Mucosa of stomach (tissue), 1 donor: ENCODE data around the gene MS4A14.

Source experiments
- H3K27me3 ChIP-seq: one replicate; pipeline ENCODE4 v1.7.0; 2013; ENCODE audit warnings: mild to moderate bottlenecking, low read length; ENCODE audit not compliant: control insufficient read depth, insufficient read depth
- H3K36me3 ChIP-seq: one replicate; pipeline ENCODE4 v1.7.0; 2013; ENCODE audit warnings: low read length; ENCODE audit not compliant: control insufficient read depth, insufficient read depth
- H3K4me1 ChIP-seq: one replicate; pipeline ENCODE4 v1.7.0; 2013; ENCODE audit warnings: mild to moderate bottlenecking, low read length; ENCODE audit not compliant: control insufficient read depth, insufficient read depth
- H3K4me3 ChIP-seq: one replicate; pipeline ENCODE4 v1.7.0; 2013; ENCODE audit warnings: low read length
- H3K9ac ChIP-seq: one replicate; pipeline ENCODE4 v1.7.0; 2013; ENCODE audit warnings: mild to moderate bottlenecking, low read length, moderate library complexity
- H3K9me3 ChIP-seq: one replicate; pipeline ENCODE4 v1.7.0; 2013; ENCODE audit warnings: mild to moderate bottlenecking, low read length, moderate library complexity; ENCODE audit not compliant: control insufficient read depth
- donor health status: Pancreatic carcinoma.

The MS4A14 gene

DNA sequence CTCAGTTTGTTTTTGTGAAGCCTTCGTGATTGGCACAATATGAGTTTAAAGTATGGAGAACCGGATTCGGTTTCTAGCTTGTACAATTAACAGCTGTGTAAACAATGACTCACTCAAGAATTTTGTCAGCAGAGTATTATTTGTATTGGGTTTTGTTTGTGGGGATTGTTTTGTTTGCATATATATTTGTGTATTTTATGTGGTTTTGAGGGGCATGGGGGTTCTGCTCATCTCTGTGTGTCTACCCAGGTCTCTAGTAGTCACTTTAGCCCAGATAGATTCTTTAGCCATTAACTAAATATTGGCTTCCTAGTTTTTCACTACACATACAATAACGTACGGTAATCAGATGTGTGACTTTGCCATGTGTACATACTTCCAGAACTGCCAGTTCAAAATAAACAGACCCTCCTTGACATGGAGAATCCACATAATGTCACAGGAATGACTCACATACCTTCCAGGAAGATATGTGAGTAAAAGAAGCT is 25.4 kb upstream of the MS4A14 start:
- H3K9ac ChIP-seq = no peak overlapping the region
- no peaks in the 10 kb centered on the region for H3K9me3 ChIP-seq
- no peaks in the 10 kb centered on the region for H3K36me3 ChIP-seq
- no peak overlapping the region for H3K4me3 ChIP-seq
- peaks cover 5% of the 10 kb centered on the region for H3K4me1 ChIP-seq
- no peaks in the 10 kb centered on the region for H3K27me3 ChIP-seq

DNA sequence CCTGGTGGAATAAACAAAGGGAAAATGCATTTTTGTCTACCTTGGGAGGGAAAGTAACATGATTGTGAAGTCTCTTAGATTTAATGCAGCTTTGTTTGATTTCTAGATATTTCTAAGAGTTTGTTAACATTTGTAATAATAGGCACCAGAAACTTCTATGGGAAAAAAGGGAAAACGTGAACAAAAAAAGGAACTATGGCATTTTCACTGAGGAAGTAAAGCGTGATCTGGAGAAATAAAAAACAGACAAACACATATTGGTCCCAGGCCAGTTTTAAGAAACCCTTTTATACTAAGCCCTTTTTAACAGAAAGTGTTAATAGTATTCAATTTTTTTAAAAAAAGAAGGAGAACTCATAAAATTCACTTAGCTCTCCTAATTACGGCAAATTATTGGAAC is 24.9 kb upstream of the MS4A14 start:
- H3K27me3 ChIP-seq = no peaks in the 10 kb centered on the region
- H3K36me3 ChIP-seq = no peaks in the 10 kb centered on the region
- H3K4me1 ChIP-seq = peaks cover 5% of the 10 kb centered on the region
- no peak overlapping the region for H3K4me3 ChIP-seq
- no peaks in the 10 kb centered on the region for H3K9me3 ChIP-seq
- no peak overlapping the region for H3K9ac ChIP-seq

DNA sequence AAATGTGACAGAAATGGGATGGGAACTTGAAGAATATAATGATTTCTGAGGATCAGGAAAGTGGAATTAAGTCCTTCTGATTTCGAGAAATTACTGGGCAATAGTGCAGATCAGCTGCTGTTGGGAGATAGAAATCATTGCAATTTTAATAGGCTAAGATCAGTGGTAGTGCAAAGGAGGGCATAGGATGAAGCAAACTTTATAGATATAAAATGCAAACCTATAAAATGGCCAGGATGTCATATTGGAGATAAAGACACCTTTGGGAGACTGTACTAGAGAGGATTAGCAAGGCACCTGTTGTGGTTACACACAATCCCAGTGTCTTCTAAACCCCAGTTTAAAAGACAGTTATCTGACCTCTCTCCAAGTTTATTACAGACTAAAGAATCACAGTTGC is 24.4 kb upstream of the MS4A14 start:
- H3K9me3 ChIP-seq = no peaks in the 10 kb centered on the region
- H3K9ac ChIP-seq = no peak overlapping the region
- H3K4me3 ChIP-seq = no peak overlapping the region

DNA sequence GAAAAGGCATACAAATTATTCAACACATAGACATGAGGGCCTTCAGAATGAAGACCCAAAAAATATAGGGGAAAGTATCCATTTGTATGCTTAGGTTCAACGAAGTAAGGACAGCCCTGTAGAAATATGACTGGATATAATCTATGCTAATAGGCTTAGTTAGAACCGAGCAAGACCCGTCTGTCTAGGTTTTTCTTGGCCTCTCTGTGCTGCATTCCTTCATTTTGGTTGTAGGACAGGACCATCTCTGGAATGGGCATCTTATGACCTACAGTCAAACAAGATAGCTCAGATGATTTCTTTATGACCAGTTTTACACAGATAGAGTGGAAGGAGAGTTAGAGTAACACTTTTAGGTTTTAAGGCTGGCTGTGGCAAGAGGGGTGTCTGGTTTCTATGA is 23.5 kb upstream of the MS4A14 start:
- Histone ChIP-seq H3K9me3 (no peaks in the 10 kb centered on the region), H3K9ac (no peak overlapping the region), H3K4me3 (no peak overlapping the region), H3K4me1 (peaks cover 5% of the 10 kb centered on the region), H3K36me3 (no peaks in the 10 kb centered on the region), H3K27me3 (no peaks in the 10 kb centered on the region)

More for the DNA sequence above, 24.4 kb upstream of the MS4A14 start:
- no peaks in the 10 kb centered on the region for H3K27me3 ChIP-seq
- H3K4me1 ChIP-seq = peaks cover 5% of the 10 kb centered on the region
- no peaks in the 10 kb centered on the region for H3K36me3 ChIP-seq

DNA sequence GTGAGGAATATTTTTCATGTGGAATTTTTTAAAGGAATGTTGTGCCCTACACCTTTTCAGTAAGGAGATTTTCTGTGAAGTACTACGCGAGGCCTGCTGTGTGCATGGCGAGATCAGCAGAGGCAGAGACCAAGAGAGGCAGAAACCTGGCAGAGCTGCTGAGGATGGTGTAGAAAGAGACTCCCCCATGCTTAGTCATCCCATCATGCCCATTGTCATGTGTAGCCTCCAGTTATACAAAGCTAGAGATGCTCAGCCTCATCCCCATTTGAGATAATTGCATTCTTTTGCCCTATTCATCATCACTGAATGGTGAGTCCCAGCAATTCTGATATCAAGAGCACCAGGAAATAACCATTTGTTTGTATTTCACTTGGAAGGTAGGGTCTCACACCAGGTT is 20.9 kb upstream of the MS4A14 start:
- Histone ChIP-seq H3K4me3 (no peak overlapping the region), H3K4me1 (peaks cover 4% of the 10 kb centered on the region), H3K9ac (no peak overlapping the region), H3K9me3 (no peaks in the 10 kb centered on the region), H3K27me3 (no peaks in the 10 kb centered on the region), H3K36me3 (no peaks in the 10 kb centered on the region)

DNA sequence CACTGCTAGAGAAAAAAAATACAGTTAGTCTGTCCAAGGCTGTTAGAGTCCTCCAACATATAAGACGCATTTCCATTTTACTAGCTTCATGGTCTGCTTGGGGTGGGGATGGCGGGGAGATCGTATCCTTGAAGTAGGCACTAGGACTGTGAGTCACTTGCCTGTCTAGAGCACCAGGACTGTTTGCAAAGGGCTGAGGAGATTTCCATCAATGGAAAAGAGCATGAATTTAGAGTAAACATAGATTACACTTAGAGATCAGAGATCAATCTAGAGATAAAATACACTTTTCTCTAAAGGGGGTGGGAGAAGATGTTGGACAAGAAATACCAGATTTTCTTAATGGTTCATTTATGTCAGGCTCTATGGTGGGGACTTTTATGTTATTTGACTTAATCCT is 19.7 kb upstream of the MS4A14 start:
- Histone ChIP-seq H3K36me3 (no peaks in the 10 kb centered on the region), H3K4me3 (no peak overlapping the region), H3K27me3 (no peaks in the 10 kb centered on the region), H3K9ac (no peak overlapping the region), H3K4me1 (no peaks in the 10 kb centered on the region), H3K9me3 (no peaks in the 10 kb centered on the region)

DNA sequence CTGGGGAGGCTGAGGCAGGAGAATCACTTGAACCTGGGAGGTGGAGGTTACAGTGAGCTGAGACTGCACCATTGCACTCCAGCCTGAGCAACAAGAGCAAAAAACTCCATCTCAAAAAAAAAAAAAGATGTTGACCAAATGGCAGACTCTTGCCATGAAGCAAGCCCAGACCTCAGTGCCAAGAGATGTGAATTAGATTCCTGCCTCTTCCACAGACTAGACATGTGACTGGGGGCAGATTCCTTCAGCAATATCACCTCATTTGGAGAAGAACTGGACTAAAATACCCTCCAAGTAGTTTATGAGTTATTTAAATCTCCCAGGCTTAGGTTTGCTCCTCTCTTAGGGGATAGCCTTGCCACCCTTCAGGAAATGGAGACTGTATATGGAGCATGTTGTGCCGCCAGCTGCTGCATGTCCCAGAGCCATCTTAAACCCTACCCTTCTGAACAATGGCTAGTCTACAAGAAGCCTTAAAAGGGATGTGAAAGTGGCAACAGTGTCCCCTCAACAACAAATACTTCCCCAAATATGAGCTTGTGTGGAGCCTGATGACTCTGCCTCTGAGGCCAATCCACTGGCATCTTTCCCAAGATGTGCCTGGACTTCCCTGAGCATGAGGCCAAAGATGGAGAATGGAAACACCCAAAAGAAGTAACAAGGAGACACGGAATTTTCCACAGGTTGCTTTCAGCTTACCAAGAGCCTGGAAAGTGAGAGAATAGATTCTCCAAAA is 18.7 kb upstream of the MS4A14 start:
- no peaks in the 10 kb centered on the region for H3K36me3 ChIP-seq
- H3K9ac ChIP-seq = no peak overlapping the region
- H3K9me3 ChIP-seq = no peaks in the 10 kb centered on the region
- peaks cover 4% of the 10 kb centered on the region for H3K4me1 ChIP-seq
- no peaks in the 10 kb centered on the region for H3K27me3 ChIP-seq
- H3K4me3 ChIP-seq = no peak overlapping the region

DNA sequence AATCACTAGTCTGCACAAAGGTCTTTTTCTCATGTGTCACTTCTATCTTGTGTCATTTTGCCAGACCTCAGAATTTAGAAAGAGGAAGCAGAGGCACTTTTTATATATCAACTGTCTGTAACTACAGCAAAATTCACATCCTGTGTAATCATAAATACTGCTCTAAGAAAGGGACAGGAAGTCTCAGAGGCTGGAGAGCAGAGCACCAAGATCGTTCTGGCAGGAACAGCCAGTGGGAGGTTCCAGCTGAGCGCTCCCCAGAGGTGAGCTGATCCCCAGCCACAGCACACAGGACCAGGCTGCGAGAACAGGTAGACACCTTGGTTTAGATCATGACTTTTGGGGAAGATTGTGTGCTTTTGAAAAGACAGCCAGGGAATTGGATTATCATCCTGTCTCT is 17.9 kb upstream of the MS4A14 start, which contains the start of gene MS4A7:
TSS of gene MS4A7 (plus strand) at position 179 of the 400 bp plus-strand sequence. CDS start 4,610 bp downstream, outside the sequence.
- H3K4me1 ChIP-seq = peaks cover 4% of the 10 kb centered on the region
- no peaks in the 10 kb centered on the region for H3K36me3 ChIP-seq
- H3K9ac ChIP-seq = no peak within 1 kb of the TSS
- no peaks in the 10 kb centered on the region for H3K27me3 ChIP-seq
- H3K9me3 ChIP-seq = no peaks in the 10 kb centered on the region
- H3K4me3 ChIP-seq = no peak within 1 kb of the TSS

DNA sequence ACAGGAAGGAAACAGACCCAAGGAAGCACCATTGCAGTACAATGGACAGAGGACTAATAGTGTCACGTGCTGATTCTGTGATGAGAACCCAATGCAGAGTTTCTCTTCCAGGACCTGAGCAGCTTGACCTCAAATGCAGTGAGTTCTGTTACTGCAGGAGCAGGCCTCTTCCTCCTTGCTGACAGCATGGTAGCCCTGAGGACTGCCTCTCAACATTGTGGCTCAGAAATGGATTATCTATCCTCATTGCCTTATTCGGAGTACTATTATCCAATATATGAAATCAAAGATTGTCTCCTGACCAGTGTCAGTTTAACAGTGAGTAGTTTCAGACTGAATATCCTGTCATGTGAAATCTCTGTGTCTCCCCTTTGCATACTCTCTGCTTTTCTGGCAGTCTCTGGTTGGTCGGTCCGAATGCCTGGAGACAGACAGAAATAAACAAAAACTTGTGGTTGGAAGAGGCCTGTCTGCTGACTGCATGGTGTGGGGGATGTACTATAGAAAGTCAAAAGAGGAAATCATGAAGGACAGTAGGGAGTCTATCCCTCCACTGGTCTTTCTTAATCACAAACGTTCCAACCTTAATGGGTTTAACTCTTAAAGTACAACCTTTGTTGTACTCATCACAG is 6.9 kb upstream of the MS4A14 start:
- H3K9ac ChIP-seq = no peak overlapping the region
- H3K27me3 ChIP-seq = no peaks in the 10 kb centered on the region
- H3K36me3 ChIP-seq = no peaks in the 10 kb centered on the region
- H3K4me1 ChIP-seq = no peaks in the 10 kb centered on the region
- H3K9me3 ChIP-seq = no peaks in the 10 kb centered on the region
- H3K4me3 ChIP-seq = no peak overlapping the region

DNA sequence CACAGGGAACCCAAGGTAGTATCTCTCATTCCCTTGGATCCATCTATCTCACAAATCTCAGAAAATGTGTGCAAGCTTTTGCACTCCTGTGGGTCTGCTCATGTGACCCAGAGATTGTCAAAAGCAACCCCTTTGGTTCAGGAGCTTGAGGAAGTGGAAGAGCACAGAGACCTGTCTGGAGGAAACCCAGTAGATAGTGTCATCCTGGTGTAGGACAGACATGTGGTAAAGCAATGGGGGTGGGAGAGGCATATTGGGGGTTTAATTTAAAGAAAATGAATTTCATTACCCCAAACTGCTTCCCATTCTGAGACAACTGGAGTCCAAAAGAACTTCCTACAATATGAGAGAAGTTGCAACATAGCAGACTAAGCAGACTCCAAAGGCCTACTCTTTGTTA is 5.8 kb upstream of the MS4A14 start:
- H3K27me3 ChIP-seq = no peaks in the 10 kb centered on the region
- H3K36me3 ChIP-seq = no peaks in the 10 kb centered on the region
- no peaks in the 10 kb centered on the region for H3K9me3 ChIP-seq
- H3K4me3 ChIP-seq = no peak overlapping the region
- H3K4me1 ChIP-seq = no peaks in the 10 kb centered on the region
- no peak overlapping the region for H3K9ac ChIP-seq

DNA sequence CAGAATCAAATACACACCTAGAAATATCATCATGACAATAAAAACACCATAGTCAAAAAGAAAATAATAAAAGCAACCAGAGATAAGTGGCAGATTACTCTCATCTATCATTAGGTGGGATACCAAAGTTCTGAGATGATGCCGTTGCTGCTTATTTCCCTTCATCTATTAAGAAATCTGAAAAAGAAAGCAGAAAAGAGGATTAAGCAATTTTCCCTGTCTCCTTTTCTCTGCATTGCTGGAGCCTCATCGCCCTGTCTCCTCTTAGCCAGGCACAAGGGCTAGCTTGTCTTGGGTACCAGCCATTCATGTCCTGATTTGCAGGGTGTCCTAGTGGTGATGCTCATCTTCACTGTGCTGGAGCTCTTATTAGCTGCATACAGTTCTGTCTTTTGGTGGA is 3.9 kb upstream of the MS4A14 start:
- H3K9ac ChIP-seq = no peak overlapping the region

DNA sequence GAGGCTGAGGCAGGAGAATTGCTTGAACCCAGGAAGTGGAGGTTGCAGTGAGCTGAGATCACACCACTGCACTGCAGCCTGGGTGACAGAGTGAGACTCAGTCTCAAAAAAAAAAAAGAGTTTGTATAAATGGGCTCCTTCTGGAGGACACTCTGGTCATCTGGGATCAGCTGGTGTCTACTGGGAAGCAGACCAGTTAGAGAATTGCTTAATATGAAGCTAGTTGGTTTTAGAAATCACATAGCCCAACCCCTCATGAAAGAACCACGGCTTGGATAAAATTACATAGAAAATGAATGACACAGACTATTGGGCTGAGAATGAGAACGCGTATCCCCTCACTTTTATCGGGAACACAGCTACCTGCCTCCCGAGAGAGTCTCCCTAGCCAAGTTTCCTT is 3.2 kb upstream of the MS4A14 start:
- Histone ChIP-seq H3K27me3 (no peaks in the 10 kb centered on the region), H3K9ac (no peak overlapping the region), H3K9me3 (no peaks in the 10 kb centered on the region), H3K4me1 (no peaks in the 10 kb centered on the region), H3K36me3 (no peaks in the 10 kb centered on the region), H3K4me3 (no peak overlapping the region)

More for the DNA sequence above, 3.9 kb upstream of the MS4A14 start:
- Histone ChIP-seq H3K4me1 (no peaks in the 10 kb centered on the region), H3K27me3 (no peaks in the 10 kb centered on the region), H3K36me3 (no peaks in the 10 kb centered on the region), H3K9me3 (no peaks in the 10 kb centered on the region), H3K4me3 (no peak overlapping the region)
